HEK293T (cell line): Measurements from ENCODE around the gene GPR15.

ENCODE experiments used
- BHLHE40 ChIP-seq: fragments of 450-650 bp; IDR thresholded peaks from 2 replicates; pipeline ENCODE4 v1.6.1; 2016; ENCODE audit warnings: mild to moderate bottlenecking, moderate library complexity, borderline replicate concordance
- CTBP1 ChIP-seq: fragments of 450-650 bp; IDR thresholded peaks from 2 replicates; pipeline ENCODE4 v1.6.1; 2016; ENCODE audit warnings: borderline replicate concordance
- ELF4 ChIP-seq: fragments of 450-650 bp; IDR thresholded peaks from 2 replicates; pipeline ENCODE4 v1.6.1; 2017; ENCODE audit warnings: antibody characterized with exemption
- FOXA1 ChIP-seq: fragments of 450-650 bp; IDR thresholded peaks from 2 replicates; pipeline ENCODE4 v1.6.1; 2016; ENCODE audit warnings: mild to moderate bottlenecking
- FOXK2 ChIP-seq: fragments of 450-650 bp; IDR thresholded peaks from 2 replicates; pipeline ENCODE4 v1.6.1; 2016; ENCODE audit warnings: mild to moderate bottlenecking
- FOXM1 ChIP-seq: fragments of 450-650 bp; IDR thresholded peaks from 2 replicates; pipeline ENCODE4 v1.6.1; 2017; ENCODE audit warnings: mild to moderate bottlenecking, borderline replicate concordance
- HDGF ChIP-seq: fragments of 450-650 bp; IDR thresholded peaks from 2 replicates; pipeline ENCODE4 v1.6.1; 2017; ENCODE audit warnings: antibody characterized with exemption, borderline replicate concordance
- L3MBTL2 ChIP-seq: fragments of 450-650 bp; conservative IDR thresholded peaks from 2 replicates; pipeline ENCODE4 v1.6.1; 2016; ENCODE audit warnings: mild to moderate bottlenecking
- NFRKB ChIP-seq: fragments of 450-650 bp; IDR thresholded peaks from 2 replicates; pipeline ENCODE4 v1.6.1; 2016; ENCODE audit warnings: mild to moderate bottlenecking, moderate library complexity
- SP1 ChIP-seq: fragments of 450-650 bp; IDR thresholded peaks from 2 replicates; pipeline ENCODE4 v1.6.1; 2017
- SUZ12 ChIP-seq: fragments of 450-650 bp; IDR thresholded peaks from 2 replicates; pipeline ENCODE4 v1.6.1; 2016; ENCODE audit warnings: mild to moderate bottlenecking
- TARDBP ChIP-seq: fragments of 450-650 bp; IDR thresholded peaks from 2 replicates; pipeline ENCODE4 v1.6.1; 2016
- ZNF384 ChIP-seq: fragments of 450-650 bp; IDR thresholded peaks from 2 replicates; pipeline ENCODE4 v1.6.1; 2016
- TF ChIP-seq, protein P1 (sequence below): fragments of 450-650 bp; IDR thresholded peaks from 2 replicates; pipeline ENCODE4 v1.6.1; 2016

GRCh38 chr3:98513091-98513511 is 18.7 kb upstream of the GPR15 start:
- no peak for TF ChIP-seq BHLHE40
- TF ChIP-seq SP1 = no peak
- no peak for TF ChIP-seq FOXK2
- TF ChIP-seq L3MBTL2 = no peak
- TF ChIP-seq, protein P1, sequence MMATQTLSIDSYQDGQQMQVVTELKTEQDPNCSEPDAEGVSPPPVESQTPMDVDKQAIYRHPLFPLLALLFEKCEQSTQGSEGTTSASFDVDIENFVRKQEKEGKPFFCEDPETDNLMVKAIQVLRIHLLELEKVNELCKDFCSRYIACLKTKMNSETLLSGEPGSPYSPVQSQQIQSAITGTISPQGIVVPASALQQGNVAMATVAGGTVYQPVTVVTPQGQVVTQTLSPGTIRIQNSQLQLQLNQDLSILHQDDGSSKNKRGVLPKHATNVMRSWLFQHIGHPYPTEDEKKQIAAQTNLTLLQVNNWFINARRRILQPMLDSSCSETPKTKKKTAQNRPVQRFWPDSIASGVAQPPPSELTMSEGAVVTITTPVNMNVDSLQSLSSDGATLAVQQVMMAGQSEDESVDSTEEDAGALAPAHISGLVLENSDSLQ = no peak
- TF ChIP-seq TARDBP = no peak
- no peak for TF ChIP-seq FOXM1
- no peak for TF ChIP-seq ZNF384
- no peak for TF ChIP-seq ELF4
- no peak for TF ChIP-seq HDGF
- no peak for TF ChIP-seq SUZ12
- no peak for TF ChIP-seq FOXA1
- no peak for TF ChIP-seq CTBP1
- no peak for TF ChIP-seq NFRKB
